Measurements from ENCODE around the gene CYP2R1. TPM values are rescaled to one million over a fixed set of nuclear protein-coding genes. Genes with fewer than 3 reads are reported as not detected.
A peak's percentile ranks its signal among the peaks of the same experiment; 100 is the strongest.

Gene CYP2R1
- total and polyA plus RNA-seq, 3 donors from 2014 or later: 34.8 to 54.3 (median 50.8) TPM

DNA sequence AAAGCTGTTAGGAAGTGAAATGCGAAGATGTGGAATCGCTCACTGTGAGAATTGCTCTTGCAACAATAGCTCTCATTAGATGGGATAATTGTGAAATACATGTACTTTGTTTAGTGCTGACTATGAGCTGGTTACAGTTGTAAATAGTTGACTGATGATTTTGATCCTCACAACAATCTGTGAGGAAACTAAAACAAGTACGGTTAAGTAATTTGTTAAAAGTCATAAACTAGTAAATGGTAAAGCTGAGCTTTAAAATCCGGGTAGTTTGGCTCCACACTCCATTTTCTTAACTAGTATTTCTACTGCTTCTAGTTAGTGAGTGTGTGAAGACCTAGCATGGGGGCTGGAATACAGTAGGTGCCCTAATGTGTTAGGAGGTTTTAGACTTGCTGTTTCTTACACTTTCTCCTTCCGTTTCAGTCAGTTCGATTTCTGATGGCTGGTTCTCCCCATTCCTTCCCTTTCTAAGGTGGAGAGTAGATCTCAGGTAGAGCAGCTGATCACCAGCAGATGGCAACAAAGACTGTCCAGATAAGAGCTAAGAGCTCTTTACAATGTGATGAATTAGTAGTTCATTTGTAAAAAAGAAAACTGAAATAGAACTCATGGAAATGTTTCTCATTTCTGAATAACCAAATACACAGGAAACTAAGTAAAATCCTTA is 16.3 kb upstream of the CYP2R1 start:
- TF ChIP-seq, protein P1, sequence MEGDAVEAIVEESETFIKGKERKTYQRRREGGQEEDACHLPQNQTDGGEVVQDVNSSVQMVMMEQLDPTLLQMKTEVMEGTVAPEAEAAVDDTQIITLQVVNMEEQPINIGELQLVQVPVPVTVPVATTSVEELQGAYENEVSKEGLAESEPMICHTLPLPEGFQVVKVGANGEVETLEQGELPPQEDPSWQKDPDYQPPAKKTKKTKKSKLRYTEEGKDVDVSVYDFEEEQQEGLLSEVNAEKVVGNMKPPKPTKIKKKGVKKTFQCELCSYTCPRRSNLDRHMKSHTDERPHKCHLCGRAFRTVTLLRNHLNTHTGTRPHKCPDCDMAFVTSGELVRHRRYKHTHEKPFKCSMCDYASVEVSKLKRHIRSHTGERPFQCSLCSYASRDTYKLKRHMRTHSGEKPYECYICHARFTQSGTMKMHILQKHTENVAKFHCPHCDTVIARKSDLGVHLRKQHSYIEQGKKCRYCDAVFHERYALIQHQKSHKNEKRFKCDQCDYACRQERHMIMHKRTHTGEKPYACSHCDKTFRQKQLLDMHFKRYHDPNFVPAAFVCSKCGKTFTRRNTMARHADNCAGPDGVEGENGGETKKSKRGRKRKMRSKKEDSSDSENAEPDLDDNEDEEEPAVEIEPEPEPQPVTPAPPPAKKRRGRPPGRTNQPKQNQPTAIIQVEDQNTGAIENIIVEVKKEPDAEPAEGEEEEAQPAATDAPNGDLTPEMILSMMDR (IDR thresholded peaks at IDR 0.05): peak; percentile 25 to 42 (median 30)
- no peak for TF ChIP-seq POLR2A (IDR thresholded peaks at IDR 0.05)
- H3K27ac ChIP-seq: no peak overlapping the region
- no peak overlapping the region for H3K4me3 ChIP-seq
- no peaks in the 10 kb centered on the region for H3K27me3 ChIP-seq
- peak; percentile 46 for DNase-seq
- H3K4me1 ChIP-seq: peaks cover 8% of the 10 kb centered on the region
- intact Hi-C loops (cut with DNase I; ENCODE audit: low total_unique reads): loop anchor here (10.0 kb wide), 1 partner anchor 364 kb away; no protein-coding TSS in a partner anchor
- no peaks in the 10 kb centered on the region for H3K36me3 ChIP-seq (ENCODE audit: low read depth, missing control alignments)
- no peaks in the 10 kb centered on the region for H3K9me3 ChIP-seq
- WGBS, 2 donors: 20 to 43% methylated on average over 6 of the region's 6 CpGs

DNA sequence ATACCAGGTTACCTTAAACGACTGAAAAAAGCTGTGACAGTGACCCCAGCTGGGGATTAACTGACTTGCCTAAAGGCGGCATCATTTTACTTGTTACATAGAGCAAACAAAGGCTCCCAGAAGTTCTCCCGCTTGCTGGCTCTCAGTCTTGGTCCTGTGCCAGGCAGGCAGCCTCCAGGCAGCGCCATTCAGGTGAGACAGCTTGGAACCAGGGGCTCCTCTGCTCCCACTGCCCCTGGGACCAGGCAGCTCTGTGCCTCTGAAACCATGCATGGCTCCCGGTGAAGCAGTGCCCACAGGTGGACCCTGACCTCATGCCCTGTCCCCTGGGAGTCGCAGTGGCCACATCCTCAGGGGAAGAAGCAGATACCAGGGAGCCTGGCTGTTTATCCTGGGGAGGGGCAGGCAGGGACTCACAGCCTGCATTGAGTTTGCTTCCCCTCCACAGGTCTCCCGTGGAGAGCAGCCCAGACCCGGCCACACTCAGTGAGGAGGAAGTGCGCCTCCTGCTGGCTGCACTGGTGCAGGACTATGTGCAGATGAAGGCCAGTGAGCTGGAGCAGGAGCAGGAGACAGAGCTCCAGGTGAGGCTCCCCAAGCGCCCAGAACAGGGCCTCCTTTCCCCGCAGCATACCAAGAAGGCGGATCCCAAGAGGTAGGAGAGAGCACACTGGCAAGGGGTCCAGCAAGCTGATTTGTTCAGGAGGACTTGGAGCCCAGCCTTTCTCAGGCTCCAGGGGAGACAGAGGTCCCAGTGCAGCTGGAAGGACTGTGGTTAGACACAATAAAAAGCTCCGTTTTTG is 15.6 kb upstream of the CYP2R1 start:
- no peak overlapping the region for H3K27ac ChIP-seq
- H3K4me1 ChIP-seq: peaks cover 8% of the 10 kb centered on the region
- WGBS, 2 donors: 29 to 34% methylated on average over 8 to 13 of the region's 13 CpGs
- no peaks in the 10 kb centered on the region for H3K36me3 ChIP-seq (ENCODE audit: low read depth, missing control alignments)
- H3K9me3 ChIP-seq: no peaks in the 10 kb centered on the region
- no peaks in the 10 kb centered on the region for H3K27me3 ChIP-seq
- H3K4me3 ChIP-seq: no peak overlapping the region
- intact Hi-C loops (cut with DNase I; ENCODE audit: low total_unique reads): loop anchor here (10.0 kb wide), 1 partner anchor 363 kb away; no protein-coding TSS in a partner anchor
- no peak for TF ChIP-seq POLR2A (IDR thresholded peaks at IDR 0.05)
- TF ChIP-seq, protein P1 (IDR thresholded peaks at IDR 0.05): peak; percentile 64 to 71 (median 67)
- peak; percentile 94 for DNase-seq

- no peak for DNase-seq
- no peaks in the 10 kb centered on the region for H3K27me3 ChIP-seq
- peaks cover 8% of the 10 kb centered on the region for H3K4me1 ChIP-seq
- no peak overlapping the region for H3K27ac ChIP-seq
- no peak overlapping the region for H3K4me3 ChIP-seq
- intact Hi-C loops (cut with DNase I; ENCODE audit: low total_unique reads): loop anchor here (10.0 kb wide), 1 partner anchor 362 kb away; no protein-coding TSS in a partner anchor
- no peaks in the 10 kb centered on the region for H3K36me3 ChIP-seq (ENCODE audit: low read depth, missing control alignments)
- TF ChIP-seq, protein P1 (IDR thresholded peaks at IDR 0.05): no peak
- TF ChIP-seq POLR2A (IDR thresholded peaks at IDR 0.05): no peak
- H3K9me3 ChIP-seq: no peaks in the 10 kb centered on the region
- WGBS, 2 donors: 52 to 85% methylated on average over 6 of the region's 6 CpGs
Measured at GRCh38 chr11:14906993-14907392, 15.0 kb upstream of the CYP2R1 start.

GRCh38 chr11:14906578-14906977 is 14.5 kb upstream of the CYP2R1 start:
- 45 to 82% methylated on average over 5 of the region's 5 CpGs for WGBS, 2 donors
- intact Hi-C loops (cut with DNase I; ENCODE audit: low total_unique reads): loop anchor here (10.0 kb wide), 1 partner anchor 362 kb away; no protein-coding TSS in a partner anchor
- TF ChIP-seq POLR2A (IDR thresholded peaks at IDR 0.05): no peak
- TF ChIP-seq, protein P1 (IDR thresholded peaks at IDR 0.05): no peak

More at GRCh38 chr11:14906578-14906977, 14.5 kb upstream of the CYP2R1 start:
- Histone ChIP-seq H3K27me3 (no peaks in the 10 kb centered on the region), H3K4me3 (no peak overlapping the region), H3K27ac (no peak overlapping the region), H3K36me3 (ENCODE audit: low read depth, missing control alignments) (no peaks in the 10 kb centered on the region), H3K9me3 (no peaks in the 10 kb centered on the region), H3K4me1 (peaks cover 8% of the 10 kb centered on the region)
- DNase-seq: no peak

All from testis (tissue), 3 donors.